Tibial artery (tissue), 4 donors: Measurements from ENCODE around the gene HGFAC.

Source experiments
- DNase-seq, 2 donors: peaks; one replicate each; pipeline ENCODE4 v3.0.0-alpha.2; 2019
- H3K27ac ChIP-seq, 2 donors: fragments of 200-600 bp; sonication (generic) in 1 of 2; 1 replicate in 1 of 2; 2 replicates in 1 of 2; pipeline ENCODE4 v1.5.1; 2018 to 2019; ENCODE audit warnings: mild to moderate bottlenecking in 1 of 2
- H3K27me3 ChIP-seq, 2 donors: fragments of 200-600 bp; sonication (generic) in 1 of 2; one replicate each; pipeline versions ENCODE4 v1.5.1 to v1.6.0; 2016 to 2019
- H3K36me3 ChIP-seq, 3 donors: fragments of 200-600 bp; sonication (generic) in 2 of 3; one replicate each; pipeline ENCODE4 v1.5.1; 2016 to 2019; ENCODE audit warnings: mild to moderate bottlenecking in 2 of 3
- H3K4me1 ChIP-seq, 4 donors: fragments of 200-600 bp; sonication (generic) in 2 of 4; 1 replicate in 3 of 4; 2 replicates in 1 of 4; pipeline ENCODE4 v1.5.1; 2016 to 2019
- H3K4me3 ChIP-seq, 2 donors: fragments of 200-600 bp; sonication (generic) in 1 of 2; 1 replicate in 1 of 2; 2 replicates in 1 of 2; pipeline ENCODE4 v1.5.1; 2018 to 2019; ENCODE audit warnings: mild to moderate bottlenecking in 2 of 2
- H3K9me3 ChIP-seq, 3 donors: fragments of 200-600 bp; sonication (generic) in 1 of 3; one replicate each; pipeline ENCODE4 v1.5.1; 2016 to 2019
- intact Hi-C: fragments of 100-400 bp; cut with DNase I; formaldehyde crosslinking; loops from one replicate; pipeline ENCODE4 v1.15.0; 2023; ENCODE audit warnings: low total_unique reads
- TF ChIP-seq, protein P1 (sequence below), 2 experiments: fragments of 200-600 bp in 1 of 2; fragments of 450-650 bp in 1 of 2; IDR thresholded peaks; one replicate each; pipeline ENCODE4 v1.5.1; 2017 to 2019; ENCODE audit warnings: antibody characterized with exemption in 2 of 2, mild to moderate bottlenecking in 1 of 2, moderate library complexity in 1 of 2

HGFAC gene

DNA sequence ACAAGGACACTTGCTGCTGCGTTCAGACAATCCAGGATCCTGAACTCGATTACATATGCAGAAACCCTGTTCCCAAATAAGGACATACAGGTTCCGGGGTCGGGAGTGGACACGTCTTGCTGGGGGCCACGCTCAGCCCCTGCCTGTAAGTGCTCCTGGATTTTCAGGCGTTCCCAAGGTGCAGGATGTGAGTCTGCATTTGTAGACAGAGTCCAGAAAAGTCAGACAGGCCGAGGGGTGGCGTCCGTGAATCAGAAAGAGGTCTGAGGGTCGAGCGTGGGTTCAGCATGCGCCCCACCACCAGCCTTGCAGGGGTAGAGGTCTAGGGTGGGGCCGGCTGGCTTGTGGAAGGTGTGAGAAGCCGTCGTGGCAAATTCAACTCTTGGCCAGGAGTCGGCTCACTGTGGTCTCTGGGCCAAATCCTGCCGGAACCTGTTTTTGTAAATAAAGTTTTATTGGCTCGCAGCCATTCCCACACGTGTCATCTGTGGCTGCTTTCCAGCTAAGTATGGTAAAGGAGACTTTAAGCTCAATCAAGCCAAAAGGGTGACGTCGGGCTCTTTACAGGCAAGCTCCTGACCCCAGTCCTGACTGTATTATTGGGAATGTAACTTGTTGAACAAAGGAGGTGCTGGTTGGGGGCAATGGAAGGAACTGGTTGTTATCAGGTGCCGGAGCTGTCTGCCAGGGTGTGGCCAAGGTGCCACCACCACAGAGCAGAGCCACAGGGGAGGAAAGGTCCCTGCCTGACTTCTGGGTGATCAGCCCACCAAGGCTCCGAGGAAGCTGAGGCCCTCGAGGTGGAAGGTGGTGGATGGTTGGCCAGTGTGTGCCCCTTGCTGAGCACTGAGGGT, 28.7 kb downstream of the HGFAC start:
- H3K27me3 ChIP-seq, result peaks cover 0 to 6% of the 10 kb centered on the region in 2 donors
- H3K4me1 ChIP-seq, result no peaks in the 10 kb centered on the region

DNA sequence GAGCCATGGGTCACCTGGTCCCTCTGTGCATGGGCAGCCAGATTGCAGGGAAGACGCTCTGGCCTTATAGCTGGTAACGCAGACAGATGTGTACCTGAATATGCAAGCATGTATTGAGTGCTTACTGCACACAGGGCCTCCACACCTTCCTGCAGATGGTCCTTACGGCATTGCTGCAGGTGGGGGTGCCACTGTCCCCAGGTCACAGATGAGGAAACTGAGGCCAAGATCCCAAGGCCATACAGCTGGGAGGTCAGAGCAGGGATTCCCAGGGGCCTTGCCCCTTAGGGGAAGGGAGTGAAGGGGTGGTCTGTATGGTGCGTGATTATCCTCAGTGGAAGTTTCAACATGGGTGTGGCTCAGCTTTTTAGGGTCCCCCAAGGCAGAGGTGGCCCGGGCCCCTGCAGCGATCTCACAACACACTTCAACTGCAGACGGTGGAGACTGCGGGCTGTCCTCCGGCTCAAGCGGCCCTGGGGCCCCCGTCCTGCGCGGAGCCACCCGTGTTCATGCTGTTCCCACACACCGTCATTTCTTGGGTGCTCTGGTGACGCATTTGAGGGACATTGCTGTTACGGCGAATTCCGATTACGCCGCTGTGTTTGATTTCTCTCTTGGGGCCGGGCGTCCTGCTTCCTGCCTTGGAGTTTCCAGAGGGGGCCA, 29.5 kb downstream of the HGFAC start:
- H3K4me3 ChIP-seq, result no peak overlapping the region
- intact Hi-C loops, result no loop called here
- no peaks in the 10 kb centered on the region for H3K9me3 ChIP-seq
- H3K27ac ChIP-seq, result no peak overlapping the region
- peak in 1 of 2 donors; percentile 53 for DNase-seq
- TF ChIP-seq, protein P1, sequence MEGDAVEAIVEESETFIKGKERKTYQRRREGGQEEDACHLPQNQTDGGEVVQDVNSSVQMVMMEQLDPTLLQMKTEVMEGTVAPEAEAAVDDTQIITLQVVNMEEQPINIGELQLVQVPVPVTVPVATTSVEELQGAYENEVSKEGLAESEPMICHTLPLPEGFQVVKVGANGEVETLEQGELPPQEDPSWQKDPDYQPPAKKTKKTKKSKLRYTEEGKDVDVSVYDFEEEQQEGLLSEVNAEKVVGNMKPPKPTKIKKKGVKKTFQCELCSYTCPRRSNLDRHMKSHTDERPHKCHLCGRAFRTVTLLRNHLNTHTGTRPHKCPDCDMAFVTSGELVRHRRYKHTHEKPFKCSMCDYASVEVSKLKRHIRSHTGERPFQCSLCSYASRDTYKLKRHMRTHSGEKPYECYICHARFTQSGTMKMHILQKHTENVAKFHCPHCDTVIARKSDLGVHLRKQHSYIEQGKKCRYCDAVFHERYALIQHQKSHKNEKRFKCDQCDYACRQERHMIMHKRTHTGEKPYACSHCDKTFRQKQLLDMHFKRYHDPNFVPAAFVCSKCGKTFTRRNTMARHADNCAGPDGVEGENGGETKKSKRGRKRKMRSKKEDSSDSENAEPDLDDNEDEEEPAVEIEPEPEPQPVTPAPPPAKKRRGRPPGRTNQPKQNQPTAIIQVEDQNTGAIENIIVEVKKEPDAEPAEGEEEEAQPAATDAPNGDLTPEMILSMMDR (IDR thresholded peaks at IDR 0.05), result no peak
- H3K4me1 ChIP-seq, result no peaks in the 10 kb centered on the region
- H3K36me3 ChIP-seq, result no peaks in the 10 kb centered on the region
- peaks cover 0 to 6% of the 10 kb centered on the region in 2 donors for H3K27me3 ChIP-seq

More for the DNA sequence above, 28.7 kb downstream of the HGFAC start:
- Histone ChIP-seq H3K36me3 (no peaks in the 10 kb centered on the region), H3K9me3 (no peaks in the 10 kb centered on the region), H3K4me3 (no peak overlapping the region), H3K27ac (no peak overlapping the region)
- TF ChIP-seq, protein P1 (IDR thresholded peaks at IDR 0.05), result no peak
- DNase-seq, result no peak
- intact Hi-C loops, result no loop called here

DNA sequence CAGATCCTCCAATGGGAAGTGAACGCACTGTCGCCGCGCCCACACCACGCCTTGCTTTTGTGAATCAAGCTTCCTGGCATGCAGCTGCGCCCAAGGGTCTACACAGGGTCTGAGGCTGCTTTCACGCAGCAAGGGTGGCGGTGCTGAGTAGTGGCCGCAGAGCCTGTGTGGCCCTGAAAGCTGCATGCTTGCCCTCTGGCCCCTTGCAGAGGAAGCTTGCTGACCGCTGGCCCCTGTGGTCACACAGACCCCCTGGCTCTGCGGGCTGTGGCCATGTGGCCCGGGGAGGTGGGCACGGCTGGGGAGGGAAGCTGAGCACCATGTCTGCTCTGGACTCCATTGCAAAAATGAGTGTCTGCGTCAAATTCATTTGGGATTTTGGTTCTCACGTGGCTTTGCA, 30.1 kb downstream of the HGFAC start:
- peaks cover 0 to 6% of the 10 kb centered on the region in 2 donors for H3K27me3 ChIP-seq
- H3K27ac ChIP-seq, result no peak overlapping the region
- intact Hi-C loops, result no loop called here
- H3K36me3 ChIP-seq, result no peaks in the 10 kb centered on the region
- TF ChIP-seq, protein P1 (IDR thresholded peaks at IDR 0.05), result no peak
- H3K4me3 ChIP-seq, result no peak overlapping the region
- no peaks in the 10 kb centered on the region for H3K4me1 ChIP-seq
- DNase-seq, result peak in 1 of 2 donors; percentile 57
- H3K9me3 ChIP-seq, result no peaks in the 10 kb centered on the region

DNA sequence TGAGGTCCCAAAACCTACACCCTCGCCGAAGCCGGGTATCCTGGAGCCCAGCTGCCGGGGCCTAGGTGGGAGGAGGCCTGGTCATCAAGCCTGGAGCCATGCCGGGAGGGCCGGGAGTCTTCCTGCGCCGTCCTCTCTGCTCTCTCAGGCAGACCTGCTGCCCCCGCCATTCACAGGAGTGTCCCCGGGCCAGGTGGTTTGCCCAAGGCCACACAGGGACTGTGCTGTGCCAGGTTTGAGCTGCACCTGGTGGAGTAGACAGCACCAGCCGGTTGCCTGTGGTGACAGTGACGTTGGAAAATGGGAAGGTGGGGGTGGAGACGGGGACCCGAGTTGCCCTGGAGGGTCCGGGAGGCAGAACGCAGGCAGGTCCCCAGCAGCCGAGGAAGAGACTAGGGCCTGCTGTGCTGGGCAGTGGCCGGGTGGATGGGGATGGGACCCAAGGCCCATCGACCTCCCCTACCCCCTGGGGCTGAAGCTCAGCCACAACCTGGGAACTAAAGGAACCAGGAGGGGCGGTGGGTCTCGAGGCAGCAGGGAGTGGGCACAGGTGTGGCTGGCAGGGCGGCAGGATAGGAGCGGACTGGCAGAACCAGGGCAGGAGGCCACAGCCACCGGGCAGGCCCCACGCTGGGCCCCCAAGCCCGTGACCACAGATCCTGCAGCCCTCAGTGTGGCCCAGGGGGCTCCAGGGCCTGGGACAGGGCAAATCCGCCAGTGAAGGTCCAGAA, 30.8 kb downstream of the HGFAC start:
- TF ChIP-seq, protein P1 (IDR thresholded peaks at IDR 0.05), result no peak
- Histone ChIP-seq H3K4me1 (no peaks in the 10 kb centered on the region), H3K36me3 (no peaks in the 10 kb centered on the region), H3K27ac (no peak overlapping the region), H3K9me3 (no peaks in the 10 kb centered on the region), H3K27me3 (peaks cover 0 to 6% of the 10 kb centered on the region in 2 donors), H3K4me3 (no peak overlapping the region)
- intact Hi-C loops, result no loop called here
- peak in 1 of 2 donors; percentile 63 for DNase-seq

DNA sequence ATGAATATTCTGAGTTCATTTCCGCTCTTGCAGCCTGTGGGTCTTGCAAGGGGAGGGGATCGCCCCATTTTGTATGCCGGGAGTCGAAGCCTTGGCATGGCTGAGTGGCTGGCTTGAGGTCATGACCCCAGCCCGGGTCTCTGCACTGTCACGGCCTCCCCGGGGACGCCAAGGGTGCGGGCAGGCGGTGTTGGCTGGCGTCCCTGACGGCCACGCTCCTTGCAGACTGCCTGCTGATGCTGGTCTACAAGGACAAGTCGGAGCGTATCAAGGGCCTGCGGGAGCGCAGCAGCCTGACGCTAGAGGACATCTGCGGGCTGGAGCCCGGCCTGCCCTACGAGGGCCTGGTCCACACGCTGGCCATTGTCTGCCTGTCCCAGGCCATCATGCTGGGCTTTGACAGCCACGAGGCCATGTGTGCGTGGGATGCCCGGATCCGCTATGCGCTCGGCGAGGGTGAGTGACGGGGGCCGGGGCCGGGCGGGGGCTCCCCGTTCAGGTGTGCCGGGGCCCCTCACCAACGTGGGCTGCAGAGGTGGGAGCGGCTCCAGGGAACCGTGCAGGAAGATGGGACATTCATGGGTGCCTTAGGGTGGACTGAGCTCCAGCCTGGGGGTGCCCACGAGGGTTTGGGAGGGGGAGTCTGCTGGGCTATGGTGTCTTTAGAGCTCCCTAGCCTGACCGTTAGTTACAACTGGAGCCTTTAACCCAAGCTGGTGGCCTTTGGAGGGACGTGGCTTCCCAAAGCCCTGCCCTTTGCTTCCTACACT, 31.6 kb downstream of the HGFAC start:
- Histone ChIP-seq H3K36me3 (no peaks in the 10 kb centered on the region), H3K27me3 (peaks cover 0 to 6% of the 10 kb centered on the region in 2 donors), H3K4me3 (no peak overlapping the region), H3K9me3 (no peaks in the 10 kb centered on the region), H3K4me1 (no peaks in the 10 kb centered on the region), H3K27ac (no peak overlapping the region)
- peak in 1 of 2 donors; percentile 67 for DNase-seq
- TF ChIP-seq, protein P1 (IDR thresholded peaks at IDR 0.05), result no peak
- intact Hi-C loops, result no loop called here
